NT2/D1 (cell line): ENCODE measurements around the gene FILIP1L.

Source experiments
- SUZ12 ChIP-seq: IDR thresholded peaks from 2 replicates; pipeline ENCODE4 v1.6.1; 2011; ENCODE audit not compliant: insufficient read length, insufficient read depth; ENCODE audit errors: extremely low read depth
- YY1 ChIP-seq: IDR thresholded peaks from 2 replicates; pipeline ENCODE4 v1.6.1; 2011; ENCODE audit not compliant: insufficient read length, insufficient read depth
- ZNF274 ChIP-seq: IDR thresholded peaks from 2 replicates; pipeline ENCODE4 v1.6.1; 2011; ENCODE audit warnings: mild to moderate bottlenecking, low read depth, low read length

- TF ChIP-seq SUZ12 (no peak), YY1 (no peak), ZNF274 (no peak)
Observed at GRCh38 chr3:99865321-99865720, 249.0 kb downstream of the FILIP1L start.
